Left lung (tissue), 10 donors: Measurements from ENCODE around the gene LMNTD2. TPM values are rescaled to one million over a fixed set of nuclear protein-coding genes. Genes with fewer than 3 reads are reported as not detected.

ENCODE experiments used
- ATAC-seq: fragments of 200-7000 bp; cut with Tn5 transposase; one replicate; pipeline ENCODE4 v1.9.1; 2020; ENCODE audit warnings: moderate library complexity
- DNase-seq, 4 donors: peaks; one replicate each; pipeline ENCODE4 v3.0.0-alpha.2; 2013 to 2020
- H3K27ac ChIP-seq, 2 donors: fragments of 200-600 bp; sonication (generic) in 1 of 2; one replicate each; pipeline versions ENCODE4 v1.5.0 to v1.8.0; 2020 to 2021
- H3K27me3 ChIP-seq, 2 donors: fragments of 200-600 bp; sonication (generic) in 1 of 2; one replicate each; pipeline versions ENCODE4 v1.5.0 to v1.8.0; 2020 to 2021
- H3K36me3 ChIP-seq, 2 donors: fragments of 200-600 bp; sonication (generic) in 1 of 2; one replicate each; pipeline versions ENCODE4 v1.5.0 to v1.8.0; 2020 to 2021
- H3K4me1 ChIP-seq, 2 donors: fragments of 200-600 bp; one replicate each; pipeline ENCODE4 v1.8.0; 2021
- H3K4me3 ChIP-seq, 2 donors: fragments of 200-600 bp; sonication (generic) in 1 of 2; one replicate each; pipeline versions ENCODE4 v1.5.0 to v1.8.0; 2020 to 2021; ENCODE audit warnings: mild to moderate bottlenecking in 1 of 2
- H3K9me3 ChIP-seq, 2 donors: fragments of 200-600 bp; sonication (generic) in 1 of 2; one replicate each; pipeline versions ENCODE4 v1.5.0 to v1.8.0; 2020 to 2021
- intact Hi-C, 2 donors: fragments of 100-400 bp; cut with DNase I; formaldehyde crosslinking; loops; one replicate each; pipeline versions ENCODE4 v1.11.2 to v1.14.2; 2022
- polyA plus RNA-seq, 6 donors: library from polyadenylated mRNA; unstranded; fragments of 120-200 nt; gene quantifications; one replicate each; pipeline ENCODE4 v1.2.1, GENCODE V29; 2013; ENCODE audit not compliant: insufficient read length in 6 of 6
- total RNA-seq, 2 donors: library from RNA; stranded (reverse); fragmentation: NEBNext Ultra II Directional; extraction: Animal tissue kit (Norgen Biotek cat#: 25700); gene quantifications; one replicate each; pipeline ENCODE4 v1.2.1, GENCODE V29; 2021
- TF ChIP-seq, protein P1 (sequence below), 2 donors: fragments of 200-600 bp; sonication (generic) in 1 of 2; IDR thresholded peaks; one replicate each; pipeline versions ENCODE4 v1.5.0 to v1.8.0; 2021; ENCODE audit warnings: antibody characterized with exemption in 2 of 2
- donor health status: DM: no; HTN: yes; CAD: no.
- donor health status: DM: no; HTN: no; CAD: no.

The LMNTD2 gene
- total and polyA plus RNA-seq, 8 donors, result 1.6 to 5.2 (median 2.7) TPM

DNA sequence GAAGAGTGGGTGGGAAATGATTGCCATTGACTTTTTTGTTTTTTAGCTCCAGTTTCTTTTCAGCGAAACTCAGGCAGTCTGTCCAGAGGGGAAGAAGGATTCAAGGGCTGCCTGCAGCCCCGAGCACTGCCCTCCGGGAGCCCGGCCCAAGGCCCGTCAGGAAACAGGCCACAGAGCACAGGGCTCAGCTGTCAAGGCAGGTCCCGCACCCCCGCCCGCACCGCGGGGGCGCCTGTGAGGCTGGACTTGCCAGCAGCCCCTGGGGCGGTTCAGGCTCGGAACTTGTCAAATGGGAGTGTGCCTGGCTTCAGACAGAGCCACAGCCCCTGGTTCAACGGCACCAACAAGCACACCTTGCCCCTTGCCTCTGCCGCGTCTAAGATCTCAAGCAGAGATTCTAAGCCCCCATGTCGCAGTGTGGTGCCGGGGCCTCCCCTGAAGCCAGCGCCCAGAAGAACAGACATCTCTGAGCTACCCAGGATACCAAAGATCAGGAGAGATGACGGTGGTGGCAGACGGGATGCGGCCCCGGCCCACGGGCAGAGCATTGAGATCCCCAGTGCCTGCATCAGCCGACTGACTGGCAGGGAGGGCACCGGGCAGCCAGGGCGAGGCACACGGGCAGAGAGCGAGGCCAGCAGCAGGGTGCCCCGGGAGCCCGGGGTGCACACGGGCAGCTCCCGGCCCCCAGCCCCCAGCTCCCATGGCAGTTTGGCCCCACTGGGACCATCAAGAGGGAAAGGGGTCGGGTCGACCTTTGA, 46.7 kb upstream of the LMNTD2 start:
- no peak overlapping the region for H3K27ac ChIP-seq
- intact Hi-C loops, result no loop called here
- H3K36me3 ChIP-seq, result peaks cover 0 to 100% of the 10 kb centered on the region in 2 donors
- H3K27me3 ChIP-seq, result no peaks in the 10 kb centered on the region
- H3K4me1 ChIP-seq, result no peaks in the 10 kb centered on the region
- no peak overlapping the region for H3K4me3 ChIP-seq
- ATAC-seq, result no peak
- TF ChIP-seq, protein P1, sequence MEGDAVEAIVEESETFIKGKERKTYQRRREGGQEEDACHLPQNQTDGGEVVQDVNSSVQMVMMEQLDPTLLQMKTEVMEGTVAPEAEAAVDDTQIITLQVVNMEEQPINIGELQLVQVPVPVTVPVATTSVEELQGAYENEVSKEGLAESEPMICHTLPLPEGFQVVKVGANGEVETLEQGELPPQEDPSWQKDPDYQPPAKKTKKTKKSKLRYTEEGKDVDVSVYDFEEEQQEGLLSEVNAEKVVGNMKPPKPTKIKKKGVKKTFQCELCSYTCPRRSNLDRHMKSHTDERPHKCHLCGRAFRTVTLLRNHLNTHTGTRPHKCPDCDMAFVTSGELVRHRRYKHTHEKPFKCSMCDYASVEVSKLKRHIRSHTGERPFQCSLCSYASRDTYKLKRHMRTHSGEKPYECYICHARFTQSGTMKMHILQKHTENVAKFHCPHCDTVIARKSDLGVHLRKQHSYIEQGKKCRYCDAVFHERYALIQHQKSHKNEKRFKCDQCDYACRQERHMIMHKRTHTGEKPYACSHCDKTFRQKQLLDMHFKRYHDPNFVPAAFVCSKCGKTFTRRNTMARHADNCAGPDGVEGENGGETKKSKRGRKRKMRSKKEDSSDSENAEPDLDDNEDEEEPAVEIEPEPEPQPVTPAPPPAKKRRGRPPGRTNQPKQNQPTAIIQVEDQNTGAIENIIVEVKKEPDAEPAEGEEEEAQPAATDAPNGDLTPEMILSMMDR (IDR thresholded peaks at IDR 0.05), result no peak
- peak in 1 of 4 donors; percentile 76 for DNase-seq
- H3K9me3 ChIP-seq, result no peaks in the 10 kb centered on the region

DNA sequence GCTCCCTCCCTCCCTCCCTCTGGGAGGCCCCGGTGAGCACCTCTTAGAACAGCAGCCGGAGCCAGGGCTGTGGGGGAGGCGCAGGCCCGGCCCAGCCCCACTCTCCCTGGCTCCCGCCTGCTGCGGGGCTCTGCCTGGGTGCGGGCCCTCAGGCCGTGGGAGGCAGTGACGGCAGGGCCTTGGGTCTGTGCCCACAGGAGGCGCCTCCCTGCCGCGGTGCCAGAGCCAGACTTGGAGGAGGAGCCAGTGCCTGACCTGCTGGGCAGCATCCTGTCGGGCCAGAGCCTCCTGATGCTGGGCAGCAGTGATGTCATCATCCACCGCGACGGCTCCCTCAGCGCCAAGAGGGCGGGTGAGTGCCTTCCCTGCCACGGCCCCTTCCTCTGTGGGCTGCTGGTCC, 45.7 kb upstream of the LMNTD2 start:
- Histone ChIP-seq H3K9me3 (no peaks in the 10 kb centered on the region), H3K4me1 (no peaks in the 10 kb centered on the region), H3K27ac (no peak overlapping the region), H3K4me3 (no peak overlapping the region), H3K27me3 (no peaks in the 10 kb centered on the region), H3K36me3 (peaks cover 0 to 100% of the 10 kb centered on the region in 2 donors)
- TF ChIP-seq, protein P1 (IDR thresholded peaks at IDR 0.05), result no peak
- DNase-seq (peak in 1 of 4 donors; percentile 83), ATAC-seq (peak; percentile 71)
- intact Hi-C loops, result no loop called here

DNA sequence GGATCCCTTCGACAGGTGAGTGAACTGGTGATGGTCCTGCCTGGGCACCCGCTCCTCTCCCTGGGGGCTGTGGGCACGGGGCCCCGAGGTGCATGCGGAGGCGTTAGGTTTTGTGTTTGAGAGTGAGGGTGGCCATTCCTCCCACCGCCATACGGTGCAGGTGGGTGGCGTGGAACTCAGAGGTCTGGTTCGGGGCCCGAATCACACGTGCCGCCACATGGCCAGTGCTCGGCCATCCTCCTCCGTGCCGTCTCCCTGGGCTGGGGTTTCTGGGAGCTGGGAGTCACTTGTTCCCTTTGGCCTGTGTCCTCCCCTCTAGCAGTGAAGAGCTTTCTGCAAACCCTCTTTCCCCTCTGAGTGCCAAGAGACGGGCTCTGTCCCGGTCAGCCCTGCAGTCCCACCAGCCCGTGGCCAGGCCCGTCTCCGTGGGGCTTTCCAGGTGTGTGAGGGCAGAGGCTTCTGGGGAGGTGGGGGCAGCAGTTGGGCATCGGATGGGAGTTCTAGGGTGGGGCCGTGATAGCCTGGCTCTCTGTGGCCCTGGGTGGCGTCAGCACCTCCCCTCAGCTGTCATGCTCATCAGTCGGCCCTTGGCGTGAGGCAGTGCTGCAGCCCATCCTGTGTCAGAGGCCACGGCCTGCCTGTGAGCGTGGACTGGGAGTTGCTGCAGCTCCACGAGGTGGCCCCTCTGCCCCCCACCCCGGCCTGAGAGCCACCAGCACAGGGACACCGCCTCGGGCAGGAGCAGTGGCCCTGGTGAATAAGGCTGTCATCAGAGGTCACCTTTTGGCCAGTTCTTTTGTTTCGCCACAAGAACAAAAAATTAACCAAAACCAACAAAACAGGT, 45.0 kb upstream of the LMNTD2 start:
- ATAC-seq (no peak), DNase-seq (peak in 1 of 4 donors; percentile 57)
- Histone ChIP-seq H3K4me3 (no peak overlapping the region), H3K36me3 (peaks cover 0 to 100% of the 10 kb centered on the region in 2 donors), H3K27ac (no peak overlapping the region), H3K9me3 (no peaks in the 10 kb centered on the region), H3K27me3 (no peaks in the 10 kb centered on the region), H3K4me1 (no peaks in the 10 kb centered on the region)
- TF ChIP-seq, protein P1 (IDR thresholded peaks at IDR 0.05), result no peak
- intact Hi-C loops, result no loop called here

DNA sequence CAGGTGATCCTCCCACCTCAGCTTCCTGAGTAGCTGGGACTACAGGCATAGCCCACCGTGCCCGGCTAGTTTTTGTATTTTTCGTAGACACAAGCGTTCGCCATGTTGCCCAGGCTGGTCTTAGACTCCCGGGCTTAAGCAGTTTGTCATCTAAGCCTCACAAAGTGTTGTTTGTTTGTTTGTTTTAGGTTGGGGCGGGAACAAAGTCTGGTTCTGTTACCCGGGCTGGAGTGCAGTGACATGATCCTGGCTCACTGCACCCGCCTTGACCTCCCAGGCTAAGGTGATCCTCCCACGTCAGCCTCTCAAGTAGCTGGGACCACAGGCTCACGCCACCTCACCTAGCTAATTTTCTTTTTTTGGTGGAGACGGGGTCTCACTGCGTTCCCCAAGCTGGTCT, 42.6 kb upstream of the LMNTD2 start:
- H3K9me3 ChIP-seq, result no peaks in the 10 kb centered on the region
- H3K27ac ChIP-seq, result no peak overlapping the region
- H3K4me1 ChIP-seq, result no peaks in the 10 kb centered on the region
- DNase-seq (no peak), ATAC-seq (no peak)
- intact Hi-C loops, result no loop called here
- H3K4me3 ChIP-seq, result no peak overlapping the region
- no peaks in the 10 kb centered on the region for H3K27me3 ChIP-seq
- TF ChIP-seq, protein P1 (IDR thresholded peaks at IDR 0.05), result no peak
- peaks cover 0 to 100% of the 10 kb centered on the region in 2 donors for H3K36me3 ChIP-seq
